M059J (cell line): ENCODE results near the gene TEX51. TPM values are rescaled to one million over a fixed set of nuclear protein-coding genes. Genes with fewer than 3 reads are reported as not detected.

ENCODE experiments used
- DNase-seq: peaks from one replicate; pipeline ENCODE4 v3.0.0-alpha.2; 2012; ENCODE audit warnings: low read depth
- total RNA-seq: library from RNA; depleted of rRNA; stranded (reverse); fragments of >200 nt; shearing (Covaris generic); gene quantifications from 2 replicates; pipeline ENCODE4 v1.2.3, GENCODE V29; 2014

TEX51 gene
- total RNA-seq, 1 experiment from 2014 or later, result not detected

GRCh38 chr2:126914811-126915500 lies 16.3 kb downstream of the TEX51 start:
- no peak for DNase-seq

GRCh38 chr2:126915903-126916302 lies 17.2 kb downstream of the TEX51 start:
- DNase-seq, result no peak

- DNase-seq, result no peak
These were observed 18.1 kb downstream of the TEX51 start for GRCh38 chr2:126916744-126917143.

GRCh38 chr2:126921066-126921465 lies 22.4 kb downstream of the TEX51 start:
- DNase-seq, result no peak

- no peak for DNase-seq
These were observed 32.4 kb downstream of the TEX51 start for GRCh38 chr2:126930970-126931590.

- DNase-seq, result peak; percentile 7
These were observed 33.8 kb downstream of the TEX51 start for GRCh38 chr2:126932529-126932928.

GRCh38 chr2:126932966-126933710 lies 34.4 kb downstream of the TEX51 start:
- no peak for DNase-seq

- DNase-seq, result no peak
These were observed 35.0 kb downstream of the TEX51 start for GRCh38 chr2:126933711-126934091.

- DNase-seq, result no peak
These were observed 36.1 kb downstream of the TEX51 start for GRCh38 chr2:126934809-126935208.

GRCh38 chr2:126935774-126936173 lies 37.1 kb downstream of the TEX51 start:
- DNase-seq, result no peak

GRCh38 chr2:126936219-126936723 lies 37.6 kb downstream of the TEX51 start:
- DNase-seq, result no peak

GRCh38 chr2:126940331-126940730 lies 41.6 kb downstream of the TEX51 start:
- DNase-seq, result no peak

GRCh38 chr2:126942427-126943203 lies 43.9 kb downstream of the TEX51 start:
- no peak for DNase-seq

- DNase-seq, result no peak
These were observed 45.1 kb downstream of the TEX51 start for GRCh38 chr2:126943612-126944348.

GRCh38 chr2:126945118-126945517 lies 46.4 kb downstream of the TEX51 start:
- no peak for DNase-seq

- no peak for DNase-seq
These were observed 47.8 kb downstream of the TEX51 start for GRCh38 chr2:126946318-126947102.

GRCh38 chr2:126947103-126947429 lies 48.4 kb downstream of the TEX51 start:
- no peak for DNase-seq

- DNase-seq, result no peak
These were observed 51.1 kb downstream of the TEX51 start for GRCh38 chr2:126949775-126950174.

GRCh38 chr2:126950504-126950903 lies 51.8 kb downstream of the TEX51 start:
- no peak for DNase-seq
